T-helper 1 cell treated with Interleukin-12 subunit alpha and Interleukin-12 subunit beta and Interleukin-4 antibody, amounts not matched to agents 30 μg/mL and 1 μg/mL, for 36 hours (primary cell): ENCODE results near the gene DLL4.

Experiments used
- H3K27ac Mint-ChIP-seq: one replicate; pipeline ENCODE4 v1.8.0; 2021; ENCODE audit warnings: mild to moderate bottlenecking, mixed read lengths
- H3K27me3 Mint-ChIP-seq: one replicate; pipeline ENCODE4 v1.8.0; 2021; ENCODE audit warnings: low read depth, mixed read lengths
- H3K36me3 Mint-ChIP-seq: one replicate; pipeline ENCODE4 v1.8.0; 2021; ENCODE audit warnings: low read depth, mixed read lengths
- H3K4me1 Mint-ChIP-seq: one replicate; pipeline ENCODE4 v1.8.0; 2021; ENCODE audit warnings: low read depth, mixed read lengths
- H3K4me3 Mint-ChIP-seq: one replicate; pipeline ENCODE4 v1.8.0; 2021; ENCODE audit warnings: mild to moderate bottlenecking, moderate library complexity, mixed read lengths
- H3K9me3 Mint-ChIP-seq: one replicate; pipeline ENCODE4 v1.8.0; 2021; ENCODE audit warnings: mixed read lengths

Gene DLL4

GRCh38 chr15:40928821-40929659 is at the start of gene DLL4:
Gene DLL4, plus strand, starts transcription at chr15:40929340. Its CDS starts 329 bp downstream, at chr15:40929669.
- peak within 1 kb of the TSS; percentile 6 for H3K27ac Mint-ChIP-seq
- peaks cover 36% of the 10 kb centered on the region for H3K4me1 Mint-ChIP-seq
- H3K27me3 Mint-ChIP-seq: peaks cover 82% of the 10 kb centered on the region
- peak within 1 kb of the TSS; percentile 78 for H3K4me3 Mint-ChIP-seq
- H3K36me3 Mint-ChIP-seq: no peaks in the 10 kb centered on the region
- H3K9me3 Mint-ChIP-seq: no peaks in the 10 kb centered on the region

- Mint-ChIP-seq H3K27ac (peak overlapping the region; percentile 5), H3K27me3 (peaks cover 7% of the 10 kb centered on the region), H3K9me3 (no peaks in the 10 kb centered on the region), H3K4me1 (peaks cover 20% of the 10 kb centered on the region), H3K4me3 (no peak overlapping the region), H3K36me3 (no peaks in the 10 kb centered on the region)
Measured at GRCh38 chr15:40879609-40880008, 49.5 kb upstream of the DLL4 start.

- H3K4me1 Mint-ChIP-seq: peaks cover 23% of the 10 kb centered on the region
- no peaks in the 10 kb centered on the region for H3K36me3 Mint-ChIP-seq
- H3K9me3 Mint-ChIP-seq: no peaks in the 10 kb centered on the region
- no peak overlapping the region for H3K27ac Mint-ChIP-seq
- no peak overlapping the region for H3K4me3 Mint-ChIP-seq
- peaks cover 9% of the 10 kb centered on the region for H3K27me3 Mint-ChIP-seq
Measured at GRCh38 chr15:40881351-40881750, 47.8 kb upstream of the DLL4 start.

- H3K4me1 Mint-ChIP-seq: peaks cover 14% of the 10 kb centered on the region
- H3K36me3 Mint-ChIP-seq: no peaks in the 10 kb centered on the region
- no peaks in the 10 kb centered on the region for H3K9me3 Mint-ChIP-seq
- no peak overlapping the region for H3K27ac Mint-ChIP-seq
- no peak overlapping the region for H3K4me3 Mint-ChIP-seq
- H3K27me3 Mint-ChIP-seq: peaks cover 3% of the 10 kb centered on the region
Measured at GRCh38 chr15:40886586-40886985, 42.6 kb upstream of the DLL4 start.

- no peak overlapping the region for H3K4me3 Mint-ChIP-seq
- H3K27ac Mint-ChIP-seq: no peak overlapping the region
- peaks cover 3% of the 10 kb centered on the region for H3K27me3 Mint-ChIP-seq
- H3K36me3 Mint-ChIP-seq: no peaks in the 10 kb centered on the region
- H3K9me3 Mint-ChIP-seq: no peaks in the 10 kb centered on the region
- peaks cover 30% of the 10 kb centered on the region for H3K4me1 Mint-ChIP-seq
Measured at GRCh38 chr15:40889112-40889511, 40.0 kb upstream of the DLL4 start.

- Mint-ChIP-seq H3K36me3 (peaks cover 10% of the 10 kb centered on the region), H3K4me3 (no peak overlapping the region), H3K27ac (no peak overlapping the region)
Measured at GRCh38 chr15:40891138-40891537, 38.0 kb upstream of the DLL4 start.

GRCh38 chr15:40891810-40892446 is 37.2 kb upstream of the DLL4 start:
- peaks cover 32% of the 10 kb centered on the region for H3K4me1 Mint-ChIP-seq
- H3K36me3 Mint-ChIP-seq: peaks cover 13% of the 10 kb centered on the region
- H3K27me3 Mint-ChIP-seq: no peaks in the 10 kb centered on the region
- H3K27ac Mint-ChIP-seq: peak overlapping the region; percentile 58
- no peak overlapping the region for H3K4me3 Mint-ChIP-seq
- no peaks in the 10 kb centered on the region for H3K9me3 Mint-ChIP-seq

More at GRCh38 chr15:40891138-40891537, 38.0 kb upstream of the DLL4 start:
- Mint-ChIP-seq H3K9me3 (no peaks in the 10 kb centered on the region), H3K4me1 (peaks cover 35% of the 10 kb centered on the region), H3K27me3 (no peaks in the 10 kb centered on the region)

GRCh38 chr15:40892447-40893012 is 36.6 kb upstream of the DLL4 start:
- Mint-ChIP-seq H3K36me3 (peaks cover 16% of the 10 kb centered on the region), H3K9me3 (no peaks in the 10 kb centered on the region), H3K4me3 (no peak overlapping the region), H3K4me1 (peaks cover 32% of the 10 kb centered on the region), H3K27me3 (no peaks in the 10 kb centered on the region), H3K27ac (no peak overlapping the region)

- Mint-ChIP-seq H3K4me1 (peaks cover 32% of the 10 kb centered on the region), H3K4me3 (peak overlapping the region; percentile 49), H3K27me3 (no peaks in the 10 kb centered on the region), H3K36me3 (peaks cover 16% of the 10 kb centered on the region), H3K27ac (peak overlapping the region; percentile 96), H3K9me3 (no peaks in the 10 kb centered on the region)
Measured at GRCh38 chr15:40893019-40893670, 36.0 kb upstream of the DLL4 start.

GRCh38 chr15:40893733-40894680 is 35.1 kb upstream of the DLL4 start, which contains the start of gene VPS18:
Gene VPS18, plus strand, starts transcription at chr15:40894450. Its CDS starts 319 bp downstream, at chr15:40894769.
- no peaks in the 10 kb centered on the region for H3K27me3 Mint-ChIP-seq
- peaks cover 32% of the 10 kb centered on the region for H3K4me1 Mint-ChIP-seq
- H3K4me3 Mint-ChIP-seq: peak within 1 kb of the TSS; percentile 98
- H3K27ac Mint-ChIP-seq: peak within 1 kb of the TSS; percentile 96
- H3K36me3 Mint-ChIP-seq: peaks cover 20% of the 10 kb centered on the region
- no peaks in the 10 kb centered on the region for H3K9me3 Mint-ChIP-seq

GRCh38 chr15:40894681-40895448 is 34.3 kb upstream of the DLL4 start:
- Mint-ChIP-seq H3K27me3 (no peaks in the 10 kb centered on the region), H3K9me3 (no peaks in the 10 kb centered on the region), H3K4me1 (peaks cover 32% of the 10 kb centered on the region), H3K4me3 (peak overlapping the region; percentile 98), H3K27ac (peak overlapping the region; percentile 96), H3K36me3 (peaks cover 20% of the 10 kb centered on the region)

- no peaks in the 10 kb centered on the region for H3K9me3 Mint-ChIP-seq
- no peaks in the 10 kb centered on the region for H3K27me3 Mint-ChIP-seq
- peaks cover 31% of the 10 kb centered on the region for H3K4me1 Mint-ChIP-seq
- no peak overlapping the region for H3K27ac Mint-ChIP-seq
- peaks cover 35% of the 10 kb centered on the region for H3K36me3 Mint-ChIP-seq
- H3K4me3 Mint-ChIP-seq: no peak overlapping the region
Measured at GRCh38 chr15:40899536-40900207, 29.5 kb upstream of the DLL4 start.
